ENCODE data around the gene IQCF6. TPM values are rescaled to one million over a fixed set of nuclear protein-coding genes. Genes with fewer than 3 reads are reported as not detected.

IQCF6 gene
- total RNA-seq, 2 experiments from 2014 or later = not detected

DNA sequence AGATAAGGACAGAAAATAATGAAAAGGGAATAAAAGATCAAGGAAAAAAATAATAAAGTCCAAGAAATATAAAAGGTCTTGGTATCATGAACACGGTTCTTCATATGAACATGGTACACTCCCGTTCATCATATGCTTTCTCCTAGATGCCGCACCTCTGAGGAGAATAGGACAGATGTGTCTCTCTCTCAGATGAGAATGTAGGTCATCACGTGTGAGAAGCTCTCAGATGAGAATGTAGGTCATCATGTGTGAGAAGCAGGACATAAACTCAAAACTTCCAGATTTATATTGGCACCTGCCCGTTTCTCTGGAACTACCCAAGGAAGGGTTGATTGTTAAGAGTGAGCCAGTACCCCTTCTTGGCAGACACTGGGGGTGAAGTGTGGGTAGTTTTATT is 29.9 kb upstream of the IQCF6 start:
- intact Hi-C loops (cut with micrococcal nuclease; ENCODE audit: unreplicated experiment) = no loop called here
- no peaks in the 10 kb centered on the region for H4K20me1 ChIP-seq (ENCODE audit: insufficient read depth, low read length)
- TF ChIP-seq EZH2phosphoT487 (IDR thresholded peaks at IDR 0.05; ENCODE audit: borderline replicate concordance, low read depth, low read length) = no peak
- TF ChIP-seq, protein P1, sequence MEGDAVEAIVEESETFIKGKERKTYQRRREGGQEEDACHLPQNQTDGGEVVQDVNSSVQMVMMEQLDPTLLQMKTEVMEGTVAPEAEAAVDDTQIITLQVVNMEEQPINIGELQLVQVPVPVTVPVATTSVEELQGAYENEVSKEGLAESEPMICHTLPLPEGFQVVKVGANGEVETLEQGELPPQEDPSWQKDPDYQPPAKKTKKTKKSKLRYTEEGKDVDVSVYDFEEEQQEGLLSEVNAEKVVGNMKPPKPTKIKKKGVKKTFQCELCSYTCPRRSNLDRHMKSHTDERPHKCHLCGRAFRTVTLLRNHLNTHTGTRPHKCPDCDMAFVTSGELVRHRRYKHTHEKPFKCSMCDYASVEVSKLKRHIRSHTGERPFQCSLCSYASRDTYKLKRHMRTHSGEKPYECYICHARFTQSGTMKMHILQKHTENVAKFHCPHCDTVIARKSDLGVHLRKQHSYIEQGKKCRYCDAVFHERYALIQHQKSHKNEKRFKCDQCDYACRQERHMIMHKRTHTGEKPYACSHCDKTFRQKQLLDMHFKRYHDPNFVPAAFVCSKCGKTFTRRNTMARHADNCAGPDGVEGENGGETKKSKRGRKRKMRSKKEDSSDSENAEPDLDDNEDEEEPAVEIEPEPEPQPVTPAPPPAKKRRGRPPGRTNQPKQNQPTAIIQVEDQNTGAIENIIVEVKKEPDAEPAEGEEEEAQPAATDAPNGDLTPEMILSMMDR (conservative IDR thresholded peaks at IDR 0.05; ENCODE audit: low read length) = no peak
- H3K9me2 ChIP-seq (ENCODE audit: insufficient read depth, low read length) = no peaks in the 10 kb centered on the region
- no peak overlapping the region for H2AFZ ChIP-seq (ENCODE audit: low read length)
- no peaks in the 10 kb centered on the region for H3K79me2 ChIP-seq (ENCODE audit: insufficient read depth, low read depth, low read length)
- no peaks in the 10 kb centered on the region for H3K4me1 ChIP-seq (ENCODE audit: insufficient read depth, low read length, poor library complexity, severe bottlenecking)
- no peak overlapping the region for H3K4me3 ChIP-seq (ENCODE audit: low read depth, low read length, poor library complexity, severe bottlenecking)
- H3K27ac ChIP-seq (ENCODE audit: low read depth, low read length, poor library complexity, severe bottlenecking) = no peak overlapping the region
- CTCF ChIA-PET (ENCODE audit: unreplicated experiment) = no interaction called here
- no TSS peak for BruUV-seq (replicated peaks)
- no peak overlapping the region for H3K4me2 ChIP-seq (ENCODE audit: low read length)
- H3K9me3 ChIP-seq (ENCODE audit: low read length) = no peaks in the 10 kb centered on the region
- no peak for DNase-seq (ENCODE audit: low spot score)
- no peaks in the 10 kb centered on the region for H3K36me3 ChIP-seq (ENCODE audit: insufficient read depth, low read length)
- POLR2A ChIA-PET = no interaction called here

GRCh38 chr3:51802106-51802703 is 23.2 kb upstream of the IQCF6 start:
- BruUV-seq (replicated peaks) = no TSS peak
- Histone ChIP-seq H3K9me3 (ENCODE audit: low read length) (no peaks in the 10 kb centered on the region), H3K4me2 (ENCODE audit: low read length) (no peak overlapping the region), H3K4me1 (ENCODE audit: insufficient read depth, low read length, poor library complexity, severe bottlenecking) (no peaks in the 10 kb centered on the region), H3K36me3 (ENCODE audit: insufficient read depth, low read length) (no peaks in the 10 kb centered on the region), H3K9me2 (ENCODE audit: insufficient read depth, low read length) (no peaks in the 10 kb centered on the region), H2AFZ (ENCODE audit: low read length) (no peak overlapping the region), H3K4me3 (ENCODE audit: low read depth, low read length, poor library complexity, severe bottlenecking) (no peak overlapping the region), H3K27ac (ENCODE audit: low read depth, low read length, poor library complexity, severe bottlenecking) (no peak overlapping the region), H4K20me1 (ENCODE audit: insufficient read depth, low read length) (no peaks in the 10 kb centered on the region), H3K79me2 (ENCODE audit: insufficient read depth, low read depth, low read length) (no peaks in the 10 kb centered on the region)
- ChIA-PET CTCF (ENCODE audit: unreplicated experiment) (no interaction called here), POLR2A (interaction anchor here (0.6 kb wide), 1 partner anchor 216 kb away, joined by 3 read pairs; no protein-coding TSS in a partner anchor)
- intact Hi-C loops (cut with micrococcal nuclease; ENCODE audit: unreplicated experiment) = no loop called here
- TF ChIP-seq EZH2phosphoT487 (IDR thresholded peaks at IDR 0.05; ENCODE audit: borderline replicate concordance, low read depth, low read length) = no peak
- TF ChIP-seq, protein P1 (conservative IDR thresholded peaks at IDR 0.05; ENCODE audit: low read length) = no peak
- no peak for DNase-seq (ENCODE audit: low spot score)

GRCh38 chr3:51800750-51801125 is 21.7 kb upstream of the IQCF6 start:
- CTCF ChIA-PET (ENCODE audit: unreplicated experiment) = no interaction called here
- Histone ChIP-seq H2AFZ (ENCODE audit: low read length) (no peak overlapping the region), H3K9me2 (ENCODE audit: insufficient read depth, low read length) (no peaks in the 10 kb centered on the region), H3K4me2 (ENCODE audit: low read length) (no peak overlapping the region), H3K4me3 (ENCODE audit: low read depth, low read length, poor library complexity, severe bottlenecking) (no peak overlapping the region), H3K36me3 (ENCODE audit: insufficient read depth, low read length) (no peaks in the 10 kb centered on the region), H3K9me3 (ENCODE audit: low read length) (no peaks in the 10 kb centered on the region), H3K4me1 (ENCODE audit: insufficient read depth, low read length, poor library complexity, severe bottlenecking) (no peaks in the 10 kb centered on the region), H4K20me1 (ENCODE audit: insufficient read depth, low read length) (no peaks in the 10 kb centered on the region), H3K79me2 (ENCODE audit: insufficient read depth, low read depth, low read length) (no peaks in the 10 kb centered on the region), H3K27ac (ENCODE audit: low read depth, low read length, poor library complexity, severe bottlenecking) (no peak overlapping the region)
- no peak for DNase-seq (ENCODE audit: low spot score)
- POLR2A ChIA-PET = interaction anchor here (0.6 to 1.2 kb wide), 2 partner anchors 300 to 970 kb away, joined by 3 to 4 read pairs; partner anchors contain the start of gene NEK4
- intact Hi-C loops (cut with micrococcal nuclease; ENCODE audit: unreplicated experiment) = loop anchor here (1.0 to 2.0 kb wide), 2 partner anchors 81 to 298 kb away; no protein-coding TSS in a partner anchor
- BruUV-seq (replicated peaks) = no TSS peak
- TF ChIP-seq EZH2phosphoT487 (IDR thresholded peaks at IDR 0.05; ENCODE audit: borderline replicate concordance, low read depth, low read length) = no peak
- TF ChIP-seq, protein P1 (conservative IDR thresholded peaks at IDR 0.05; ENCODE audit: low read length) = no peak
